GM12891 (cell line): ENCODE data around the gene DHRS4. TPM values are rescaled to one million over a fixed set of nuclear protein-coding genes. Genes with fewer than 3 reads are reported as not detected.
A peak's percentile ranks its signal among the peaks of the same experiment; 100 is the strongest.

Source experiments
- DNase-seq: peaks from one replicate; pipeline ENCODE4 v3.0.0; 2011; ENCODE audit warnings: low spot score; ENCODE audit not compliant: insufficient read length
- FAIRE-seq: peaks from 2 replicates; lab custom pipeline; 2011; peaks lifted over from hg19 to GRCh38; lab: Jason Lieb, UNC
- PAX5 ChIP-seq: IDR thresholded peaks from 2 replicates; pipeline ENCODE4 v1.6.1; 2011; ENCODE audit warnings: low read length, moderate library complexity, mild to moderate bottlenecking; ENCODE audit not compliant: insufficient read depth, severe bottlenecking
- POLR2A ChIP-seq: IDR thresholded peaks from 2 replicates; pipeline ENCODE4 v1.6.1; 2011; ENCODE audit warnings: low read depth, low read length, control low read depth
- POLR2AphosphoS5 ChIP-seq: IDR thresholded peaks from 2 replicates; pipeline ENCODE4 v1.6.1; 2011; ENCODE audit warnings: low read depth, low read length, control low read depth
- POU2F2 ChIP-seq: IDR thresholded peaks from 2 replicates; pipeline ENCODE4 v1.6.1; 2011; ENCODE audit warnings: low read depth, mild to moderate bottlenecking, control low read depth, low read length, moderate library complexity
- SPI1 ChIP-seq: IDR thresholded peaks from 2 replicates; pipeline ENCODE4 v1.6.1; 2011; ENCODE audit warnings: low read depth, low read length, control low read depth
- TAF1 ChIP-seq: IDR thresholded peaks from 2 replicates; pipeline ENCODE4 v1.6.1; 2011; ENCODE audit warnings: low read depth, low read length, control low read depth
- polyA plus RNA-seq: library from polyadenylated mRNA; unstranded; fragments of >200 nt; gene quantifications from one replicate; pipeline ENCODE4 v1.2.1, GENCODE V29; 2012; ENCODE audit warnings: low read depth, missing spikeins, inconsistent platforms; ENCODE audit not compliant: missing spikeins

Gene DHRS4
- polyA plus RNA-seq, result 20.2 TPM

DNA sequence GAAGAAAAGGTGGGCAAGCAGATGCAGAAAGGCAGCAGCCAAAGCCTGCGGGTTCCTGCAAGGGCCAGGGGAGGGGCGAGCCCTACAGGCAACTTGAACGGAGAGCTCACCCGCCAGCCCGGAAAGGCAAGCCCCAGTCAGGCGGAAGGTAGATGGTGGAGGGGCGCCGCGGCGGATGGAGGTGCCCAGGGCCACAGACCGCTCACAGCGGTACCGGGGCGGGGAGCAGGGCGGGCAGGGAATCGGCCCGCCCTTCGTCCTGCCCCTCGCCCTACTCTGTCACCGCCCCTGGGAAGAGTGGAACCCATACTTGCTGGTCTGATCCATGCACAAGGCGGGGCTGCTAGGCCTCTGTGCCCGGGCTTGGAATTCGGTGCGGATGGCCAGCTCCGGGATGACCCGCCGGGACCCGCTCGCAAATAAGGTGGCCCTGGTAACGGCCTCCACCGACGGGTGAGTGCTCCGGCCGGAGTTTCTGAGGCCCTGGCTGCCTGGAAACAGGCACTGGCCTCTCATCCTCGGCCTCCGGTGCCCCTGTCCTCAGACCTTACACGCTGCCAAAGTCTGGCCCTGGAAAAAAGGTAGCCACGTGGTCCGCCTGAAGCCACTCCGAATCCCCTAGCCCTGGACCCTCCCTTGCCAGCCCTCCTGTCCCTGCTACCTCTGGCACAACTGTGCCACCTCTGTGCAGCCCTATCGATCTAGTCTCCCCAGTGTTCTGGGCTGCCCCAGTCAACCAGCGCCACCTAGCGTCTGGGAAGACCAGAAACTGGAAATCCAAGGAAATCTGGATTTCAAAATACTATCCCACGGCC is at the start of gene DHRS4:
Gene DHRS4 (plus strand): TSS at position 307 of the 815 bp plus-strand sequence. CDS start 19 bp downstream, at position 326.
- TF ChIP-seq POU2F2, result 0 out of 2 replicates have a peak, but pooled peaks have one; percentile 44
- no peak for TF ChIP-seq PAX5
- TF ChIP-seq POLR2A, result 0 out of 2 replicates have a peak, but pooled peaks have one; percentile 22
- no peak for TF ChIP-seq SPI1
- peak; percentile 39; the same call in 1 of the 2 replicates for TF ChIP-seq TAF1
- peak; percentile 21; the same call in 1 of the 2 replicates for TF ChIP-seq POLR2AphosphoS5
- DNase-seq, result peak; percentile 64
- peak; percentile 76 for FAIRE-seq

DNA sequence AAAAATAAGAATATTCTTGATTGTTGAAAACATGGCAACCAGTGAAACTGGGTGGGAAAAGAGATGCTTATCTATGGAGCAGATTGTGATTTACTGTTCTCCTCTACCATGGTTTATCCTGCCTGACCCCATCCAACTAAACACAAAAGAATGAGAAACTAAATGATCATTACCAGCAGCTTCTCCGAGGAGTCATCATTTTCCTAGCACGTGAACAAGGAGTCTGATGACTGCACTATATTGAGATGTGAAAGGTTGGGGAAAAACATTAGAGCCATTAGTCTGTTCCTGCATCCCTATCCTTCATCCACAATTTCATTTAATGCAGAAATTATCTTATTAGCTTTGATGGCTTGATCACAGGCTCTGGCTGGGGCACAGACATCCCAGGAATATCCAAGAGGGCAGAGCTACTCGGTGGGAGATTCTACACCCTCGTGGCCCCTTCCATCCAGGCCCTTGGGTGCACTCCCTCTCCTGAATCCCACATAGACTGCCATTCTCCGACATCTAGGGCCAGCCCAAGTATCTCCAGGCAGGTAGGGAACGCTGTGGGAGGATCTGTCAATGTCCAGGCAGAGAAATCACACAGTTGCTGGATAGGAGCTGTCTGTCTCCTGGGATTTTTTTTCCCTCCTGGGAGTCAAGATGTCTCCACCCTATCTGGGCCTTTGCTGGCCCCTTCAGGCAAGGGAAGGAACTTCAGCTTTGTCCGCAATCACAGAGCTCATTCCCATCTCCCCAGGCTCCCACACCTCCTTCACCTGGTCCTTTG is 43.3 kb upstream of the DHRS4 start:
- no peak for TF ChIP-seq PAX5
- no peak for TF ChIP-seq POLR2A
- TF ChIP-seq POU2F2, result no peak
- no peak for TF ChIP-seq SPI1
- no peak for TF ChIP-seq TAF1
- TF ChIP-seq POLR2AphosphoS5, result no peak
- peak; percentile 25 for DNase-seq
- FAIRE-seq, result peak; percentile 5

DNA sequence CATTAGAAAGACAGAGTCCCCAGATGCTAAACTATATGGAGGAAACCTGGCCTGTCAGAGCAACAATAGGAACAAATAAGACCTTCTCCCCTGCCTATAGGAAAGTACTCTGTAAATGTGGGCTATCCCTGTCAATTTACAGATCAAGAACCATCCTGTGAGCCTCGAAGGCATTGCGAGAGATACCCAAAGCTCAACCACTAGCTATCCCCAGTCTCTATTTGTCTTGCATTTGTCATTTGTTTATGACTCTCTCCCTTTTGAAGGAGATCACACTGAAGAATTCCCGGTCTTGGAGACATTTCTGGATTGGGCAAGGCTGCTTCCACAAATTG is 42.7 kb upstream of the DHRS4 start:
- FAIRE-seq, result no peak
- TF ChIP-seq SPI1 (no peak), PAX5 (no peak), POU2F2 (no peak), TAF1 (no peak), POLR2A (no peak), POLR2AphosphoS5 (no peak)
- no peak for DNase-seq

DNA sequence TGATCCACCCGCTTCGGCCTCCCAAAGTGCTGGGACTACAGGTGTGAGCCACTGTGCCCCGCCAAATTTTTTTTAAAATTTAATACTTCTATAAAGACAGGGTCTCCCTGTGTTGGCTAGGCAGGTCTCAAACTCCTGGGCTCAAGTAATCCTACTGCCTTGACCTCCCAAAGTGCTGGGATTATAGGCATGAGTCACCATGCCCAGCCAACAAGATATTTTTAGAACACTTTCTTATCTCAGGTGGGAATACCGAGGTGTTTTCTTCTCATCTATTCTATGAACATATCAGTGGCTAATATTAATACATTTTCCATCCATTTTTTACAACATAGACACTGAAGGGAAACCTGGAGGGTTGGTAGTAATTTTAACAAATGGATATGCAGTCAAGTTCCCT is 38.0 kb upstream of the DHRS4 start:
- no peak for TF ChIP-seq POU2F2
- no peak for TF ChIP-seq POLR2A
- TF ChIP-seq PAX5, result no peak
- no peak for TF ChIP-seq SPI1
- no peak for TF ChIP-seq TAF1
- no peak for TF ChIP-seq POLR2AphosphoS5
- no peak for DNase-seq
- FAIRE-seq, result no peak

DNA sequence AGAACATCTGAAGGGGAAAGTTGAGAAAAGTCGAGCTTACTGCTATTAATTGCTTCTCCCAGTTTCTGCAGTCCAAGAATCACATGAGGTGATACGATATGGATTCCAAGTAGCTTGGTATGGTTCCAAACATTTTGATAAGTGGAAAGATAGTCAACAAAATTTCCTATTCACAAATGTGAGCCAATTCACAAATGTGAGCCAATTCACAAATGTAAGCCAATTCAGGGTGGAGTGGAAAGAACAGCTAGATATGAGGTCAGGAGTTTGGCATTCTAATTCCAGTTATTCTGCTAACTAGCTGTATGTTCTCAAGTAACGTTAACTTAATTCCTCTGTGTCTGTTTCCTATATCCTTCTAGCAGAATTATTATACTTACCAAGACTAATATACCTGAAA is 37.6 kb upstream of the DHRS4 start:
- TF ChIP-seq POLR2A (no peak), POLR2AphosphoS5 (no peak), TAF1 (no peak), POU2F2 (no peak), SPI1 (no peak), PAX5 (no peak)
- DNase-seq (no peak), FAIRE-seq (no peak)

DNA sequence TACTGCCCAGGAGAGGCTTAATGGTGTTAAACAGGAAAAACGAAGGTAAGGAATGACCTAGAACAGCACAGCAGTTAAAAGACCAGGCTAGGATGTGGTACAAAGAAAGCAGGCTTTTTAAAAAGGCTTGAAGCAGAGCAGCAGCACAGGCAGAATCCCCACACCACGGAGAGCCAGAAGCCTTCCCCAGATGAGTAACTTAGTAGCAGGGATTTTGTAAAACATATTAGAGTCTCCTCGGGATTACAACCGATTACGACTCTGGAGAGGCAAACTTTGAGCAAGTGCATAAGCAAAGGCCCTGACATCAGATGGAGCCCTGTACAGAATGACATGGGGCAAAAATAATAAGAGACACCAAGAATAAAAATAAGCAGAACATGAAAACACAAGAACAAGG is 37.1 kb upstream of the DHRS4 start:
- FAIRE-seq (no peak), DNase-seq (no peak)

DNA sequence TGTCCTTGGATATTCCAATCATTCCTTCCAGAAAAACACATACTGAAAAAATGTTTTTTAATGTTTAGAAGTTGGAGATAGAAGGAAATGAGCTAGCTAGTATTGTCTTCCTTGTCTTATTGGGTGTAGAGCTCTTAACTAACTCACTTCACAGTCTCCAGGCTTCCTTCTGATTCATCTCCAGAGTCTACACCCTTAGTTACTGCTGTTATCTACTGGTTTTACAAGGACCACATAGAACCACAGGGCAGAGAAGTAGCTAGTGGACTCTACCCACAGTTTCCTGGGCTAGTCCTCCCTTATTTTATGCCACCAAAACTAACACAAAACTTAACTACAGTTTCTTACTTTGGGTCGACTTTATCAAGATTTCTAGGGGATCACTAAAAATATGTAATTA is 31.0 kb upstream of the DHRS4 start:
- no peak for DNase-seq
- FAIRE-seq, result no peak

More for the DNA sequence above, 37.1 kb upstream of the DHRS4 start:
- TF ChIP-seq TAF1, result no peak
- TF ChIP-seq SPI1, result no peak
- TF ChIP-seq POLR2A, result no peak
- TF ChIP-seq POU2F2, result no peak
- no peak for TF ChIP-seq PAX5
- TF ChIP-seq POLR2AphosphoS5, result no peak

DNA sequence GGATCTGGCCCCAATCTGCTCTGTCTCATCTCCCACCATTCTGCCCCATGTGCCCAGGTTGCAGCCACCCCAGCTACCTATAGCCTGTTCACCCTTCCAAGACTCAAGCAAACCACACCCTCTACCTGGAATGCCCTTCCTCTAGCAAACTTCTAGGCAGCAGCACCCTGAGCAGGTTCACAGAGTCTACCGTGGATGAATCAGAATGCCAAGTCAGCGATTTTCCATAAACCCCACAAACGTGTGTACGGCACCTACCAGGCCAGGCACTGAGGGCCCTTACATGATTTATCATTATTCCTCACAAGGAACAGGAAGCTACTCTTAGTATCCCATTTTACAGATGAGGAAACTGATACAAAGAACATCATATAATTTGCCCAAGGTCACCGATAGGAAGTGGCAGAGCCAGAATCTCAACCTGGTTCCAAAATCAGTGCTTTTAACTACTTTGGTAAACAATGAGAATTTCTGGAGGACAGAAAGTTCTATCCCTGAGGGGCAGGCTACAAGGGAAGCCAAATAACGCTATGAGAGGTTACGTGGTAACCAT is 28.0 kb upstream of the DHRS4 start:
- DNase-seq, result no peak
- TF ChIP-seq POLR2AphosphoS5 (no peak), POLR2A (no peak), SPI1 (no peak), PAX5 (no peak), POU2F2 (no peak), TAF1 (no peak)
- no peak for FAIRE-seq

More for the DNA sequence above, 31.0 kb upstream of the DHRS4 start:
- no peak for TF ChIP-seq PAX5

DNA sequence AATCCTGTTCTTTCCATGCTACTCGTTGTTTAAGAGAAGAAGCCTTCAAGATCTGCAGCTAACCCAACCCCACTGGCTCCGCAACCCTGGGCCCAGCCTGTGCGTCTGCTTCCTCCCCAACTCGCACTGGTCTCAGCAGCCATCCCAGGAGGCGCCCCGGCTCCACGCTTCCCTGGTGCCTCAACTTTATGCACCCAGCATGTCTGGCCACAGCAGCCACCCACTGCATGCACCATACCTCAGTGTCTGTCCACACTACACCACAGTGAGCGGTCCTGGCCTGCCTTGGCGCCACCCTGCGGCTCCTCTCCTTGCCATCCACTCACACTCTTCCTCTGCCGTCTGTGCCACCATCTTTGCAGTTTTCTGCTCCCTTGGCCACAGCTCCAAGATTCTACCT is 27.0 kb upstream of the DHRS4 start:
- DNase-seq (no peak), FAIRE-seq (no peak)
- TF ChIP-seq POLR2A, result no peak
- no peak for TF ChIP-seq PAX5
- no peak for TF ChIP-seq POU2F2
- no peak for TF ChIP-seq POLR2AphosphoS5
- no peak for TF ChIP-seq TAF1
- TF ChIP-seq SPI1, result no peak
